A549 (cell line): ENCODE measurements around the gene CRYBG3. TPM values are rescaled to one million over a fixed set of nuclear protein-coding genes. Genes with fewer than 3 reads are reported as not detected.

Source experiments
- ATAC-seq, 2 experiments: fragments of 200-7000 bp in 1 of 2; fragments of >200 bp in 1 of 2; cut with Nextera tagmentation in 1 of 2; cut with Tn5 transposase in 1 of 2; 3 replicates each; pipeline versions ENCODE4 v1.8.0 to v1.9.1; 2018 to 2020; ENCODE audit warnings: mild to moderate bottlenecking in 1 of 2, moderate library complexity in 1 of 2
- CTCF ChIA-PET: fragments of 300-600 bp; sonication (Branson Sonifier 250); formaldehyde crosslinking; extraction: SDS; loops from one replicate; lab custom pipeline; 2021; ENCODE audit warnings: antibody characterized with exemption, inconsistent platforms; lab: Yijun Ruan, JAX
- POLR2A ChIA-PET: fragments of 350-600 bp; formaldehyde crosslinking; extraction: SDS; loops from one replicate; lab custom pipeline; 2021; ENCODE audit warnings: antibody characterized with exemption, inconsistent platforms; lab: Yijun Ruan, JAX
- DNase-seq, 2 experiments: peaks; one replicate each; pipeline versions ENCODE4 v3.0.0 to v3.0.0-alpha.2; 2011 to 2016; ENCODE audit warnings: low read depth in 1 of 2, low spot score in 1 of 2
- FAIRE-seq: peaks from 2 replicates; lab custom pipeline; 2011; peaks lifted over from hg19 to GRCh38; lab: Jason Lieb, UNC
- H3K27ac ChIP-seq, 2 experiments: fragments of >200 bp; sonication (Bioruptor Twin); formaldehyde crosslinking; 3 replicates each; pipeline ENCODE4 v1.5.1; 2016 to 2017
- H3K4me1 ChIP-seq: fragments of >200 bp; sonication (Bioruptor Twin); formaldehyde crosslinking; 3 replicates; pipeline ENCODE4 v1.6.1; 2016
- H3K4me2 ChIP-seq: fragments of >200 bp; sonication (Bioruptor Twin); formaldehyde crosslinking; 3 replicates; pipeline ENCODE4 v1.6.1; 2016
- H3K4me3 ChIP-seq: fragments of >200 bp; sonication (Bioruptor Twin); formaldehyde crosslinking; 3 replicates; pipeline ENCODE4 v1.5.1; 2016
- H3K9me3 ChIP-seq: fragments of >200 bp; sonication (Bioruptor Twin); formaldehyde crosslinking; 3 replicates; pipeline ENCODE4 v1.6.1; 2016
- ATOH8 ChIP-seq: fragments of 250-450 bp; sonication (Bioruptor Pico); IDR thresholded peaks from 2 replicates; pipeline ENCODE4 v1.5.0; 2020; ENCODE audit warnings: low read depth, mild to moderate bottlenecking, moderate library complexity
- BHLHE40 ChIP-seq: IDR thresholded peaks from 2 replicates; pipeline ENCODE4 v1.6.1; 2012; ENCODE audit warnings: low read depth, low read length, inconsistent platforms
- CBX2 ChIP-seq: fragments of 200-600 bp; sonication (generic); IDR thresholded peaks from 2 replicates; pipeline ENCODE4 v1.6.1; 2016; ENCODE audit warnings: low read depth, mild to moderate bottlenecking, borderline replicate concordance
- EHMT2 ChIP-seq: fragments of 200-600 bp; sonication (generic); IDR thresholded peaks from 2 replicates; pipeline ENCODE4 v1.6.1; 2016; ENCODE audit warnings: antibody characterized with exemption, low read depth, mild to moderate bottlenecking, moderate library complexity
- EP300 ChIP-seq, 2 experiments: fragments of >200 bp; sonication (Bioruptor Twin); formaldehyde crosslinking; IDR thresholded peaks; 2 replicates in 1 of 2; 3 replicates in 1 of 2; pipeline ENCODE4 v1.6.1; 2016 to 2017
- ESRRA ChIP-seq: fragments of 150-350 bp; IDR thresholded peaks from 2 replicates; pipeline ENCODE4 v1.6.1; 2014; ENCODE audit warnings: mild to moderate bottlenecking, low read length, borderline replicate concordance
- FOSB ChIP-seq: fragments of 250-450 bp; sonication (Bioruptor Pico); IDR thresholded peaks from 2 replicates; pipeline ENCODE4 v1.5.0; 2020; ENCODE audit warnings: mild to moderate bottlenecking, moderate library complexity
- FOXS1 ChIP-seq: fragments of 250-450 bp; sonication (Bioruptor Pico); IDR thresholded peaks from 2 replicates; pipeline ENCODE4 v1.5.0; 2020; ENCODE audit warnings: mild to moderate bottlenecking, moderate library complexity
- HES2 ChIP-seq: fragments of >200 bp; sonication (Bioruptor Twin); formaldehyde crosslinking; IDR thresholded peaks from 2 replicates; pipeline ENCODE4 v1.6.1; 2016
- HEYL ChIP-seq: fragments of 250-450 bp; sonication (Bioruptor Pico); IDR thresholded peaks from 2 replicates; pipeline ENCODE4 v1.8.0; 2021; ENCODE audit warnings: mild to moderate bottlenecking, moderate library complexity
- HOXB5 ChIP-seq: fragments of 250-450 bp; sonication (Bioruptor Pico); IDR thresholded peaks from 2 replicates; pipeline ENCODE4 v1.5.0; 2020; ENCODE audit warnings: mild to moderate bottlenecking, moderate library complexity
- KDM5A ChIP-seq: fragments of 200-600 bp; sonication (generic); IDR thresholded peaks from 2 replicates; pipeline ENCODE4 v1.6.1; 2016; ENCODE audit warnings: antibody characterized with exemption, mild to moderate bottlenecking
- MAZ ChIP-seq: fragments of 150-350 bp; IDR thresholded peaks from 2 replicates; pipeline ENCODE4 v1.6.1; 2014; ENCODE audit warnings: antibody characterized with exemption, low read depth, low read length, borderline replicate concordance
- MYC ChIP-seq: IDR thresholded peaks from 2 replicates; pipeline ENCODE4 v1.6.1; 2012; ENCODE audit warnings: mild to moderate bottlenecking, inconsistent platforms, low read length, improper control_type of control experiment, borderline replicate concordance
- PHF8 ChIP-seq: fragments of 200-600 bp; sonication (generic); IDR thresholded peaks from 2 replicates; pipeline ENCODE4 v1.6.1; 2016; ENCODE audit warnings: low read depth, mild to moderate bottlenecking, antibody characterized with exemption, moderate library complexity, borderline replicate concordance
- RCOR1 ChIP-seq: fragments of 150-350 bp; IDR thresholded peaks from 2 replicates; pipeline ENCODE4 v1.6.1; 2014; ENCODE audit warnings: antibody characterized with exemption, low read length, low read depth
- REST ChIP-seq: fragments of 200-600 bp; sonication (generic); IDR thresholded peaks from 2 replicates; pipeline ENCODE4 v1.6.1; 2016; ENCODE audit warnings: antibody characterized with exemption, mild to moderate bottlenecking, moderate library complexity
- TP53 ChIP-seq: fragments of 250-450 bp; sonication (Bioruptor Pico); IDR thresholded peaks from 2 replicates; pipeline ENCODE4 v1.5.0; 2021; ENCODE audit warnings: mild to moderate bottlenecking, moderate library complexity
- WGBS: methylation state at CpG from one replicate; pipeline ENCODE4 v1.1.6; 2017; ENCODE audit errors: missing lambda C conversion rate; 5-methylcytosine and 5-hydroxymethylcytosine counted together
- polyA plus RNA-seq, 4 experiments: library from polyadenylated mRNA; depleted of rRNA in 3 of 4; stranded (reverse); fragments of >200 nt; fragmentation: RNase III in 1 of 4; extraction: RNeasy Plus Mini Kit Qiagen cat#74134 plus additional on column Dnase treatment in 1 of 4; gene quantifications; 2 replicates in 3 of 4; 3 replicates in 1 of 4; pipeline ENCODE4 v1.2.3, GENCODE V29; 2011 to 2017
- TF ChIP-seq, protein P1 (sequence below): fragments of >200 bp; sonication (Bioruptor Twin); formaldehyde crosslinking; IDR thresholded peaks from 3 replicates; pipeline ENCODE4 v1.5.1; 2016
- TF ChIP-seq, protein P2 (sequence below): fragments of 450-650 bp; IDR thresholded peaks from 2 replicates; pipeline ENCODE4 v1.6.1; 2014; ENCODE audit warnings: antibody characterized with exemption

CRYBG3 gene
- polyA plus RNA-seq, 2 of the 4 experiments (the other 2 are of a cell fraction) = 3.6 to 8.7 TPM

DNA sequence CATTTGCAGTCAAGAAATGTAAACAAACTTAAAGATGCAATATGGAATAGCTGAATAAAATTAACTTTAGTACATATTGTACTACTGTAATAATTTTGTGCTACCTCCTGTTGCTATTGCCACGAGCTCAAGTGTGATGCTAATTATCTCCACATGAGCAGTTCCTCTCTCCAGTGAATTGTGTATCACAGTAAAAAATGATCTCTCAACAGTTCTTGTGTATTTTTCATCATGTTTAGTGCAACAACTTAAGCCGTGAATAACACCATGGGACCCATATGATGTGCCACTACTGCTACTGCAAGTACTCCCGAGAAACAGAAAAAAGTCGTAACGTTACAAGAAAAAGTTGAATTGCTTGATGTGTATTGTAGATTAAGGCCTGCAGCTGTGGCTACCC is 138.1 kb downstream of the CRYBG3 start:
- ATAC-seq (no peak), FAIRE-seq (no peak), DNase-seq (no peak)
- no peak for TF ChIP-seq HEYL (CRISPR knock-in tag)
- no peak for TF ChIP-seq BHLHE40
- TF ChIP-seq FOXS1 = no peak
- no peak for TF ChIP-seq TP53 (CRISPR knock-in tag)
- no peak for TF ChIP-seq ATOH8 (CRISPR knock-in tag)
- no peak for TF ChIP-seq EP300 (IDR thresholded peaks at IDR 0.05)
- TF ChIP-seq, protein P1, sequence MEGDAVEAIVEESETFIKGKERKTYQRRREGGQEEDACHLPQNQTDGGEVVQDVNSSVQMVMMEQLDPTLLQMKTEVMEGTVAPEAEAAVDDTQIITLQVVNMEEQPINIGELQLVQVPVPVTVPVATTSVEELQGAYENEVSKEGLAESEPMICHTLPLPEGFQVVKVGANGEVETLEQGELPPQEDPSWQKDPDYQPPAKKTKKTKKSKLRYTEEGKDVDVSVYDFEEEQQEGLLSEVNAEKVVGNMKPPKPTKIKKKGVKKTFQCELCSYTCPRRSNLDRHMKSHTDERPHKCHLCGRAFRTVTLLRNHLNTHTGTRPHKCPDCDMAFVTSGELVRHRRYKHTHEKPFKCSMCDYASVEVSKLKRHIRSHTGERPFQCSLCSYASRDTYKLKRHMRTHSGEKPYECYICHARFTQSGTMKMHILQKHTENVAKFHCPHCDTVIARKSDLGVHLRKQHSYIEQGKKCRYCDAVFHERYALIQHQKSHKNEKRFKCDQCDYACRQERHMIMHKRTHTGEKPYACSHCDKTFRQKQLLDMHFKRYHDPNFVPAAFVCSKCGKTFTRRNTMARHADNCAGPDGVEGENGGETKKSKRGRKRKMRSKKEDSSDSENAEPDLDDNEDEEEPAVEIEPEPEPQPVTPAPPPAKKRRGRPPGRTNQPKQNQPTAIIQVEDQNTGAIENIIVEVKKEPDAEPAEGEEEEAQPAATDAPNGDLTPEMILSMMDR = no peak
- Histone ChIP-seq H3K4me2 (no peak overlapping the region), H3K4me3 (no peak overlapping the region), H3K9me3 (no peaks in the 10 kb centered on the region), H3K27ac (no peak overlapping the region), H3K4me1 (no peaks in the 10 kb centered on the region)
- CTCF ChIA-PET = no interaction called here
- 94% methylated on average over 5 of the region's 5 CpGs for WGBS
- POLR2A ChIA-PET = no interaction called here

- H3K4me2 ChIP-seq = no peak overlapping the region
- ChIA-PET CTCF (interaction anchor here (0.8 kb wide), 1 partner anchor 62 kb away, joined by 4 read pairs; no protein-coding TSS in a partner anchor), POLR2A (no interaction called here)
- no peak overlapping the region for H3K27ac ChIP-seq
- FAIRE-seq (no peak), ATAC-seq (no peak), DNase-seq (no peak)
- no peaks in the 10 kb centered on the region for H3K9me3 ChIP-seq
- H3K4me3 ChIP-seq = no peak overlapping the region
- WGBS = 78% methylated on average over 5 of the region's 5 CpGs
- no peaks in the 10 kb centered on the region for H3K4me1 ChIP-seq
- TF ChIP-seq EHMT2 (no peak), ESRRA (no peak), CBX2 (no peak), PHF8 (no peak), BHLHE40 (no peak), MYC (no peak), HES2 (no peak), KDM5A (no peak), FOSB (CRISPR knock-in tag) (no peak)
- TF ChIP-seq, protein P2, sequence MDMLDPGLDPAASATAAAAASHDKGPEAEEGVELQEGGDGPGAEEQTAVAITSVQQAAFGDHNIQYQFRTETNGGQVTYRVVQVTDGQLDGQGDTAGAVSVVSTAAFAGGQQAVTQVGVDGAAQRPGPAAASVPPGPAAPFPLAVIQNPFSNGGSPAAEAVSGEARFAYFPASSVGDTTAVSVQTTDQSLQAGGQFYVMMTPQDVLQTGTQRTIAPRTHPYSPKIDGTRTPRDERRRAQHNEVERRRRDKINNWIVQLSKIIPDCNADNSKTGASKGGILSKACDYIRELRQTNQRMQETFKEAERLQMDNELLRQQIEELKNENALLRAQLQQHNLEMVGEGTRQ = no peak
- TF ChIP-seq, all 56 proteins: peak for 0
Measured at GRCh38 chr3:97960551-97960950, 138.7 kb downstream of the CRYBG3 start.

DNA sequence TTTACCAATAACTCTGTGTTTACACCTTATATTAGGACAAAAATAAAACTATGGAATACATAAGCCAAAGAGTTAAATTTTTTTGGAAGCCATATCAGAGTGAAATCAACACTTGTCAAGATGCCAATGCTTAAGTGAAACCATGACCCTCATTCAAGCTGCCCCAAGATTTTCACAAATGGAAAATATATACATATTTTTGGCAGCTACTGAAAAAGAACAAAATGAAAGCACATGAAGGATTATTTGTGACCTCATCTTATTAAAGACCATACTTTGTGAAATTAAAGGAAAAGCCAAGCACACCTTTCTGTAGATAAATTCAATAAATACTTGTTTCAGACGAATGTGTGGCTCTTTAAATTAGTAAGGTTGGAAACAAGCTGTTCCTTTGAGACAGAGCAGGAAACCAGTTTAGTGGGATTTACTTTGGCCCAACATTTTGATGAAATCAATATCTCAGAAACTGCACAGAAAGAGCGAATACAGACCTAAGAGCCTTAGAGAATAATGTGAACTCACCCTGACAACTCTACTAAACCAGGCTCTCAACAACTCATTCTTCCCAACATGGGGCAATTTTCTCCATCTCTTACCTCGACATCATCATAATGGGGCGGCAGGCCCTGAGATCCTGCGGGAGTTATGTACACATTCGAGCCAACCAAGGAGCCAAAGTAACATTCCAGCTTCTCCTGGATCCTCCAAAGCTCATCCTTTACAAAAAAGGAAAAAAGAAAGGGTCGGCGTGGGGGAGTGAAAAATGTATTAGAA is 139.4 kb downstream of the CRYBG3 start:
- no peaks in the 10 kb centered on the region for H3K9me3 ChIP-seq
- H3K4me1 ChIP-seq = no peaks in the 10 kb centered on the region
- TF ChIP-seq RCOR1 (no peak), REST (no peak), MAZ (no peak), HOXB5 (no peak)
- 88% methylated on average over 8 of the region's 8 CpGs for WGBS
- no peak overlapping the region for H3K27ac ChIP-seq
- H3K4me3 ChIP-seq = no peak overlapping the region
- ATAC-seq (no peak), DNase-seq (no peak), FAIRE-seq (no peak)
- CTCF ChIA-PET = interaction anchor here (0.8 to 2.4 kb wide), 2 partner anchors 61 to 62 kb away, joined by 4 to 6 read pairs; no protein-coding TSS in a partner anchor
- no peak overlapping the region for H3K4me2 ChIP-seq
- POLR2A ChIA-PET = no interaction called here
